Measurements from ENCODE around the gene PLEKHA7.
"Not testable (repeated sequence)": the region's sequence is repeated elsewhere in the genome, so short reads cannot be mapped to it uniquely, and the experiment has no call there.

The PLEKHA7 gene

DNA sequence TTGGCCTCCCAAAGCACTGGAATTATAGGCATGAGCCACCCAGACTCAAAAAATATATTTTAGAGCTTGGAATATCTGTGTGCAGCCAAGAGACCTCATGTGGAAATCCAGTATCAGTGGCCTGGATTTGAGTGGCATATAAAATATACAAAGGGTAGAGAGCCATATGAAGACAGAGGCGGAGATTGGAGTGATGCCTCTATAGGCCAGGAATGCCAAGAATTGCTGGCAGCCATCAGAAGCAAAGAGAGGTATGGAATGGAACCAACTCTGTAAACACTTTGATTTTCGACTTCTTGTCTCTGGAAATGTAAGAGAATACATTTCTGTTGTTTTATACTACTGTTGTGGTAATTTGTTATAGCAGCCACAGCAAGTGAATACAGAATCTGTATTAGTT lies 123.0 kb downstream of the PLEKHA7 start:
- peaks cover 3% of the 10 kb centered on the region for H3K27me3 ChIP-seq (ENCODE audit: insufficient read depth, poor library complexity, severe bottlenecking)
- DNase-seq (ENCODE audit: low read depth in 1 of 2, low spot score in 1 of 2), result no peak
- H3K27ac ChIP-seq (replicated peaks), result no peak overlapping the region
- TF ChIP-seq SPI1 (IDR thresholded peaks at IDR 0.05; ENCODE audit: borderline replicate concordance, low read depth) (no peak), POLR2AphosphoS5 (IDR thresholded peaks at IDR 0.05; ENCODE audit: low read depth) (no peak), CTCF (IDR thresholded peaks at IDR 0.05; ENCODE audit: insufficient read depth, low read length) (no peak), GABPA (IDR thresholded peaks at IDR 0.05; ENCODE audit: low read depth) (no peak)
- TF ChIP-seq, protein P1, sequence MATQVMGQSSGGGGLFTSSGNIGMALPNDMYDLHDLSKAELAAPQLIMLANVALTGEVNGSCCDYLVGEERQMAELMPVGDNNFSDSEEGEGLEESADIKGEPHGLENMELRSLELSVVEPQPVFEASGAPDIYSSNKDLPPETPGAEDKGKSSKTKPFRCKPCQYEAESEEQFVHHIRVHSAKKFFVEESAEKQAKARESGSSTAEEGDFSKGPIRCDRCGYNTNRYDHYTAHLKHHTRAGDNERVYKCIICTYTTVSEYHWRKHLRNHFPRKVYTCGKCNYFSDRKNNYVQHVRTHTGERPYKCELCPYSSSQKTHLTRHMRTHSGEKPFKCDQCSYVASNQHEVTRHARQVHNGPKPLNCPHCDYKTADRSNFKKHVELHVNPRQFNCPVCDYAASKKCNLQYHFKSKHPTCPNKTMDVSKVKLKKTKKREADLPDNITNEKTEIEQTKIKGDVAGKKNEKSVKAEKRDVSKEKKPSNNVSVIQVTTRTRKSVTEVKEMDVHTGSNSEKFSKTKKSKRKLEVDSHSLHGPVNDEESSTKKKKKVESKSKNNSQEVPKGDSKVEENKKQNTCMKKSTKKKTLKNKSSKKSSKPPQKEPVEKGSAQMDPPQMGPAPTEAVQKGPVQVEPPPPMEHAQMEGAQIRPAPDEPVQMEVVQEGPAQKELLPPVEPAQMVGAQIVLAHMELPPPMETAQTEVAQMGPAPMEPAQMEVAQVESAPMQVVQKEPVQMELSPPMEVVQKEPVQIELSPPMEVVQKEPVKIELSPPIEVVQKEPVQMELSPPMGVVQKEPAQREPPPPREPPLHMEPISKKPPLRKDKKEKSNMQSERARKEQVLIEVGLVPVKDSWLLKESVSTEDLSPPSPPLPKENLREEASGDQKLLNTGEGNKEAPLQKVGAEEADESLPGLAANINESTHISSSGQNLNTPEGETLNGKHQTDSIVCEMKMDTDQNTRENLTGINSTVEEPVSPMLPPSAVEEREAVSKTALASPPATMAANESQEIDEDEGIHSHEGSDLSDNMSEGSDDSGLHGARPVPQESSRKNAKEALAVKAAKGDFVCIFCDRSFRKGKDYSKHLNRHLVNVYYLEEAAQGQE (IDR thresholded peaks at IDR 0.05; ENCODE audit: insufficient replicate concordance, low read depth), result no peak
- no peak overlapping the region for H3K4me3 ChIP-seq (replicated peaks; ENCODE audit: insufficient read depth, low read length)

GRCh38 chr11:16890442-16890841 lies 123.8 kb downstream of the PLEKHA7 start:
- H3K27me3 ChIP-seq (ENCODE audit: insufficient read depth, poor library complexity, severe bottlenecking), result peaks cover under 1% of the 10 kb centered on the region
- no peak overlapping the region for H3K4me3 ChIP-seq (replicated peaks; ENCODE audit: insufficient read depth, low read length)
- TF ChIP-seq POLR2AphosphoS5 (IDR thresholded peaks at IDR 0.05; ENCODE audit: low read depth), result no peak
- no peak for TF ChIP-seq CTCF (IDR thresholded peaks at IDR 0.05; ENCODE audit: insufficient read depth, low read length)
- no peak for TF ChIP-seq SPI1 (IDR thresholded peaks at IDR 0.05; ENCODE audit: borderline replicate concordance, low read depth)
- TF ChIP-seq, protein P1 (IDR thresholded peaks at IDR 0.05; ENCODE audit: insufficient replicate concordance, low read depth), result no peak
- no peak for TF ChIP-seq GABPA (IDR thresholded peaks at IDR 0.05; ENCODE audit: low read depth)
- H3K27ac ChIP-seq (replicated peaks), result no peak overlapping the region
- DNase-seq (ENCODE audit: low read depth in 1 of 2, low spot score in 1 of 2), result no peak

- no peak overlapping the region for H3K4me3 ChIP-seq (replicated peaks; ENCODE audit: insufficient read depth, low read length)
- DNase-seq (ENCODE audit: low read depth in 1 of 2, low spot score in 1 of 2), result no peak
- TF ChIP-seq SPI1 (IDR thresholded peaks at IDR 0.05; ENCODE audit: borderline replicate concordance, low read depth), result no peak
- TF ChIP-seq, protein P1 (IDR thresholded peaks at IDR 0.05; ENCODE audit: insufficient replicate concordance, low read depth), result no peak
- TF ChIP-seq POLR2AphosphoS5 (IDR thresholded peaks at IDR 0.05; ENCODE audit: low read depth), result no peak
- TF ChIP-seq GABPA (IDR thresholded peaks at IDR 0.05; ENCODE audit: low read depth), result no peak
- TF ChIP-seq CTCF (IDR thresholded peaks at IDR 0.05; ENCODE audit: insufficient read depth, low read length), result no peak
Measured at GRCh38 chr11:16889905-16890304, 124.3 kb downstream of the PLEKHA7 start.

GRCh38 chr11:16889010-16889409 lies 125.2 kb downstream of the PLEKHA7 start:
- not testable (repeated sequence) for DNase-seq (ENCODE audit: low read depth in 1 of 2, low spot score in 1 of 2); H3K4me3 ChIP-seq (replicated peaks; ENCODE audit: insufficient read depth, low read length); H3K27me3 ChIP-seq (ENCODE audit: insufficient read depth, poor library complexity, severe bottlenecking); H3K27ac ChIP-seq (replicated peaks)

More at GRCh38 chr11:16889905-16890304, 124.3 kb downstream of the PLEKHA7 start:
- H3K27me3 ChIP-seq (ENCODE audit: insufficient read depth, poor library complexity, severe bottlenecking), result no peaks in the 10 kb centered on the region
- no peak overlapping the region for H3K27ac ChIP-seq (replicated peaks)

DNA sequence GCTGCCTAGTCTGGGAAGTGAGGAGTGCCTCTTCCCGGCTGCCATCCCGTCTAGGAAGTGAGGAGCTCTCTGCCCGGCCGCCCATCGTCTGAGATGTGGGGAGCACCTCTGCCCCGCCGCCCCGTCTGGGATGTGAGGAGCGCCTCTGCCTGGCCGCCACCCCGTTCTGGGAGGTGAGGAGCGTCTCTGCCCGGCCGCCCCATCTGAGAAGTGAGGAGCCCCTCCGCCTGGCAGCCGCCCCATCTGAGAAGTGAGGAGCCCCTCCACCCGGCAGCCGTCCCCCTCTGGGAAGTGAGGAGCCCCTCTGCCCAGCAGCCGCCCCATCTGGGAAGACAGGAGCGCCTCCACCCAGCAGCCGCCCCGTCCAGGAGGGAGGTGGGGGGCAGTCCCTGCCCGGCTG lies 126.3 kb downstream of the PLEKHA7 start:
- not testable (repeated sequence) for H3K4me3 ChIP-seq (replicated peaks; ENCODE audit: insufficient read depth, low read length); H3K27me3 ChIP-seq (ENCODE audit: insufficient read depth, poor library complexity, severe bottlenecking); DNase-seq (ENCODE audit: low read depth in 1 of 2, low spot score in 1 of 2); H3K27ac ChIP-seq (replicated peaks)
